Tibial nerve (tissue), 3 donors: ENCODE measurements around the gene NLRP5.

Experiments
- POLR2A ChIP-seq, 2 donors: fragments of 450-650 bp; IDR thresholded peaks; one replicate each; pipeline ENCODE4 v1.6.1; 2017; ENCODE audit warnings: antibody characterized with exemption in 2 of 2, mild to moderate bottlenecking in 2 of 2, moderate library complexity in 2 of 2
- TF ChIP-seq, protein P1 (sequence below), 5 experiments: fragments of 200-600 bp in 3 of 5; fragments of 450-650 bp in 2 of 5; sonication (generic) in 3 of 5; IDR thresholded peaks; one replicate each; pipeline ENCODE4 v1.5.1; 2016 to 2019; ENCODE audit warnings: antibody characterized with exemption in 5 of 5, mild to moderate bottlenecking in 3 of 5, moderate library complexity in 2 of 5

GRCh38 chr19:56110515-56111448 is 124.2 kb downstream of the NLRP5 start:
- TF ChIP-seq POLR2A (IDR thresholded peaks at IDR 0.05) = no peak
- TF ChIP-seq, protein P1, sequence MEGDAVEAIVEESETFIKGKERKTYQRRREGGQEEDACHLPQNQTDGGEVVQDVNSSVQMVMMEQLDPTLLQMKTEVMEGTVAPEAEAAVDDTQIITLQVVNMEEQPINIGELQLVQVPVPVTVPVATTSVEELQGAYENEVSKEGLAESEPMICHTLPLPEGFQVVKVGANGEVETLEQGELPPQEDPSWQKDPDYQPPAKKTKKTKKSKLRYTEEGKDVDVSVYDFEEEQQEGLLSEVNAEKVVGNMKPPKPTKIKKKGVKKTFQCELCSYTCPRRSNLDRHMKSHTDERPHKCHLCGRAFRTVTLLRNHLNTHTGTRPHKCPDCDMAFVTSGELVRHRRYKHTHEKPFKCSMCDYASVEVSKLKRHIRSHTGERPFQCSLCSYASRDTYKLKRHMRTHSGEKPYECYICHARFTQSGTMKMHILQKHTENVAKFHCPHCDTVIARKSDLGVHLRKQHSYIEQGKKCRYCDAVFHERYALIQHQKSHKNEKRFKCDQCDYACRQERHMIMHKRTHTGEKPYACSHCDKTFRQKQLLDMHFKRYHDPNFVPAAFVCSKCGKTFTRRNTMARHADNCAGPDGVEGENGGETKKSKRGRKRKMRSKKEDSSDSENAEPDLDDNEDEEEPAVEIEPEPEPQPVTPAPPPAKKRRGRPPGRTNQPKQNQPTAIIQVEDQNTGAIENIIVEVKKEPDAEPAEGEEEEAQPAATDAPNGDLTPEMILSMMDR (IDR thresholded peaks at IDR 0.05) = no peak
